ENCODE data around the gene NFKBIB.

Gene NFKBIB

GRCh38 chr19:38888876-38889275 is 10.9 kb upstream of the NFKBIB start:
- H3K36me3 ChIP-seq (replicated peaks; ENCODE audit: low read depth, low read length) = no peaks in the 10 kb centered on the region
- no peak for TF ChIP-seq EZH2phosphoT487 (IDR thresholded peaks at IDR 0.05; ENCODE audit: low read depth)
- TF ChIP-seq CTCF (IDR thresholded peaks at IDR 0.05; ENCODE audit: low read depth, low read length) = no peak
- no peak overlapping the region for H3K9ac ChIP-seq (ENCODE audit: low read length)

GRCh38 chr19:38889803-38890202 is 10.0 kb upstream of the NFKBIB start:
- Histone ChIP-seq H3K9ac (ENCODE audit: low read length) (no peak overlapping the region), H3K36me3 (replicated peaks; ENCODE audit: low read depth, low read length) (no peaks in the 10 kb centered on the region), H3K4me3 (ENCODE audit: low read length) (no peak overlapping the region), H3K27ac (ENCODE audit: low read length) (no peak overlapping the region), H3K4me2 (ENCODE audit: low read length) (no peak overlapping the region), H3K79me2 (ENCODE audit: low read length) (no peaks in the 10 kb centered on the region), H4K20me1 (ENCODE audit: insufficient read depth, low read length) (no peaks in the 10 kb centered on the region), H3K4me1 (ENCODE audit: low read length) (no peaks in the 10 kb centered on the region), H3K27me3 (ENCODE audit: low read depth, low read length) (no peaks in the 10 kb centered on the region), H3K9me3 (ENCODE audit: insufficient read depth, low read length) (no peaks in the 10 kb centered on the region), H2AFZ (ENCODE audit: low read depth, low read length) (no peak overlapping the region)
- TF ChIP-seq EZH2phosphoT487 (IDR thresholded peaks at IDR 0.05; ENCODE audit: low read depth) (no peak), CTCF (IDR thresholded peaks at IDR 0.05; ENCODE audit: low read depth, low read length) (no peak)

More at GRCh38 chr19:38888876-38889275, 10.9 kb upstream of the NFKBIB start:
- H3K79me2 ChIP-seq (ENCODE audit: low read length) = no peaks in the 10 kb centered on the region
- H3K27ac ChIP-seq (ENCODE audit: low read length) = no peak overlapping the region
- no peaks in the 10 kb centered on the region for H4K20me1 ChIP-seq (ENCODE audit: insufficient read depth, low read length)
- H2AFZ ChIP-seq (ENCODE audit: low read depth, low read length) = no peak overlapping the region
- no peak overlapping the region for H3K4me3 ChIP-seq (ENCODE audit: low read length)
- H3K27me3 ChIP-seq (ENCODE audit: low read depth, low read length) = no peaks in the 10 kb centered on the region
- H3K9me3 ChIP-seq (ENCODE audit: insufficient read depth, low read length) = no peaks in the 10 kb centered on the region
- H3K4me2 ChIP-seq (ENCODE audit: low read length) = no peak overlapping the region
- no peaks in the 10 kb centered on the region for H3K4me1 ChIP-seq (ENCODE audit: low read length)

GRCh38 chr19:38890686-38891085 is 9.1 kb upstream of the NFKBIB start:
- Histone ChIP-seq H2AFZ (ENCODE audit: low read depth, low read length) (no peak overlapping the region), H3K4me2 (ENCODE audit: low read length) (no peak overlapping the region), H3K79me2 (ENCODE audit: low read length) (no peaks in the 10 kb centered on the region), H3K4me3 (ENCODE audit: low read length) (no peak overlapping the region), H3K27ac (ENCODE audit: low read length) (no peak overlapping the region), H3K27me3 (ENCODE audit: low read depth, low read length) (no peaks in the 10 kb centered on the region), H3K4me1 (ENCODE audit: low read length) (no peaks in the 10 kb centered on the region), H3K36me3 (replicated peaks; ENCODE audit: low read depth, low read length) (no peaks in the 10 kb centered on the region), H3K9ac (ENCODE audit: low read length) (no peak overlapping the region), H4K20me1 (ENCODE audit: insufficient read depth, low read length) (no peaks in the 10 kb centered on the region), H3K9me3 (ENCODE audit: insufficient read depth, low read length) (no peaks in the 10 kb centered on the region)
- no peak for TF ChIP-seq EZH2phosphoT487 (IDR thresholded peaks at IDR 0.05; ENCODE audit: low read depth)
- no peak for TF ChIP-seq CTCF (IDR thresholded peaks at IDR 0.05; ENCODE audit: low read depth, low read length)

- no peaks in the 10 kb centered on the region for H4K20me1 ChIP-seq (ENCODE audit: insufficient read depth, low read length)
- no peak overlapping the region for H3K27ac ChIP-seq (ENCODE audit: low read length)
- no peaks in the 10 kb centered on the region for H3K27me3 ChIP-seq (ENCODE audit: low read depth, low read length)
- no peaks in the 10 kb centered on the region for H3K79me2 ChIP-seq (ENCODE audit: low read length)
- H3K9me3 ChIP-seq (ENCODE audit: insufficient read depth, low read length) = no peaks in the 10 kb centered on the region
- H3K4me2 ChIP-seq (ENCODE audit: low read length) = no peak overlapping the region
- no peak for TF ChIP-seq CTCF (IDR thresholded peaks at IDR 0.05; ENCODE audit: low read depth, low read length)
- TF ChIP-seq EZH2phosphoT487 (IDR thresholded peaks at IDR 0.05; ENCODE audit: low read depth) = no peak
- H2AFZ ChIP-seq (ENCODE audit: low read depth, low read length) = no peak overlapping the region
- no peaks in the 10 kb centered on the region for H3K4me1 ChIP-seq (ENCODE audit: low read length)
- no peak overlapping the region for H3K9ac ChIP-seq (ENCODE audit: low read length)
- H3K36me3 ChIP-seq (replicated peaks; ENCODE audit: low read depth, low read length) = no peaks in the 10 kb centered on the region
- no peak overlapping the region for H3K4me3 ChIP-seq (ENCODE audit: low read length)
Observed at GRCh38 chr19:38891771-38892170, 8.0 kb upstream of the NFKBIB start.
